Activated CD4-positive, alpha-beta T cell treated with anti-CD3 and anti-CD28 coated beads, Interleukin-2, amount 10 ng/mL, durations not matched to agents 24 days and 14 days (primary cell): ENCODE data around the gene FREM1. TPM values are rescaled to one million over a fixed set of nuclear protein-coding genes. Genes with fewer than 3 reads are reported as not detected.

ENCODE experiments used
- DNase-seq: peaks from one replicate; pipeline ENCODE4 v3.0.0; 2022
- H3K27ac Mint-ChIP-seq: one replicate; pipeline ENCODE4 v1.8.0; 2022; ENCODE audit warnings: mild to moderate bottlenecking, mixed read lengths
- H3K27me3 Mint-ChIP-seq: one replicate; pipeline ENCODE4 v1.8.0; 2022; ENCODE audit warnings: mixed read lengths
- H3K36me3 Mint-ChIP-seq: one replicate; pipeline ENCODE4 v1.8.0; 2022; ENCODE audit warnings: low read depth, mild to moderate bottlenecking, mixed read lengths
- H3K4me1 Mint-ChIP-seq: one replicate; pipeline ENCODE4 v1.8.0; 2021; ENCODE audit warnings: mixed read lengths
- H3K4me3 Mint-ChIP-seq: one replicate; pipeline ENCODE4 v1.8.0; 2022; ENCODE audit warnings: mild to moderate bottlenecking, moderate library complexity, mixed read lengths
- H3K9me3 Mint-ChIP-seq: one replicate; pipeline ENCODE4 v1.8.0; 2021; ENCODE audit warnings: mixed read lengths
- intact Hi-C: fragments of 100-400 bp; cut with micrococcal nuclease; formaldehyde crosslinking; loops from one replicate; pipeline ENCODE4 v1.15.1; 2023
- total RNA-seq: library from RNA; stranded (reverse); gene quantifications from 2 replicates; pipeline ENCODE4 v1.2.3, GENCODE V29; 2022

The FREM1 gene
- total RNA-seq, 1 donor from 2014 or later: not detected

GRCh38 chr9:14811844-14812243 lies 98.4 kb downstream of the FREM1 start:
- Mint-ChIP-seq H3K27me3 (peaks cover 1% of the 10 kb centered on the region), H3K4me1 (no peaks in the 10 kb centered on the region), H3K27ac (no peak overlapping the region), H3K4me3 (no peak overlapping the region), H3K9me3 (no peaks in the 10 kb centered on the region), H3K36me3 (no peaks in the 10 kb centered on the region)
- intact Hi-C loops: no loop called here
- DNase-seq: no peak

GRCh38 chr9:14806941-14807520 lies 103.2 kb downstream of the FREM1 start:
- H3K4me1 Mint-ChIP-seq: no peaks in the 10 kb centered on the region
- no peak overlapping the region for H3K27ac Mint-ChIP-seq
- no peaks in the 10 kb centered on the region for H3K36me3 Mint-ChIP-seq
- H3K9me3 Mint-ChIP-seq: no peaks in the 10 kb centered on the region
- no peak for DNase-seq
- H3K4me3 Mint-ChIP-seq: no peak overlapping the region
- no peaks in the 10 kb centered on the region for H3K27me3 Mint-ChIP-seq
- intact Hi-C loops: no loop called here

- intact Hi-C loops: no loop called here
- Mint-ChIP-seq H3K27ac (no peak overlapping the region), H3K4me3 (no peak overlapping the region), H3K4me1 (no peaks in the 10 kb centered on the region), H3K9me3 (no peaks in the 10 kb centered on the region), H3K27me3 (peaks cover 2% of the 10 kb centered on the region), H3K36me3 (no peaks in the 10 kb centered on the region)
- no peak for DNase-seq
These were observed 111.2 kb downstream of the FREM1 start for GRCh38 chr9:14799030-14799429.

- peaks cover 2% of the 10 kb centered on the region for H3K27me3 Mint-ChIP-seq
- H3K4me1 Mint-ChIP-seq: no peaks in the 10 kb centered on the region
- H3K27ac Mint-ChIP-seq: no peak overlapping the region
- no peaks in the 10 kb centered on the region for H3K36me3 Mint-ChIP-seq
- no peaks in the 10 kb centered on the region for H3K9me3 Mint-ChIP-seq
- intact Hi-C loops: no loop called here
- H3K4me3 Mint-ChIP-seq: no peak overlapping the region
- no peak for DNase-seq
These were observed 112.8 kb downstream of the FREM1 start for GRCh38 chr9:14797435-14797834.

- no peaks in the 10 kb centered on the region for H3K36me3 Mint-ChIP-seq
- H3K4me3 Mint-ChIP-seq: no peak overlapping the region
- peaks cover 2% of the 10 kb centered on the region for H3K27me3 Mint-ChIP-seq
- no peaks in the 10 kb centered on the region for H3K9me3 Mint-ChIP-seq
- no peak overlapping the region for H3K27ac Mint-ChIP-seq
- intact Hi-C loops: no loop called here
- DNase-seq: no peak
- no peaks in the 10 kb centered on the region for H3K4me1 Mint-ChIP-seq
These were observed 116.8 kb downstream of the FREM1 start for GRCh38 chr9:14793389-14793788.

- no peak for DNase-seq
- no peak overlapping the region for H3K27ac Mint-ChIP-seq
- no peaks in the 10 kb centered on the region for H3K9me3 Mint-ChIP-seq
- intact Hi-C loops: no loop called here
- no peaks in the 10 kb centered on the region for H3K4me1 Mint-ChIP-seq
- H3K4me3 Mint-ChIP-seq: no peak overlapping the region
- peaks cover 4% of the 10 kb centered on the region for H3K27me3 Mint-ChIP-seq
- no peaks in the 10 kb centered on the region for H3K36me3 Mint-ChIP-seq
These were observed 119.6 kb downstream of the FREM1 start for GRCh38 chr9:14790628-14791027.

- intact Hi-C loops: no loop called here
- Mint-ChIP-seq H3K4me3 (no peak overlapping the region), H3K9me3 (no peaks in the 10 kb centered on the region), H3K4me1 (no peaks in the 10 kb centered on the region), H3K27me3 (peaks cover 4% of the 10 kb centered on the region), H3K27ac (no peak overlapping the region), H3K36me3 (no peaks in the 10 kb centered on the region)
- DNase-seq: no peak
These were observed 121.4 kb downstream of the FREM1 start for GRCh38 chr9:14788846-14789245.

- intact Hi-C loops: no loop called here
- Mint-ChIP-seq H3K4me1 (no peaks in the 10 kb centered on the region), H3K27me3 (peaks cover 4% of the 10 kb centered on the region), H3K27ac (no peak overlapping the region), H3K36me3 (no peaks in the 10 kb centered on the region), H3K4me3 (no peak overlapping the region), H3K9me3 (no peaks in the 10 kb centered on the region)
- no peak for DNase-seq
These were observed 126.9 kb downstream of the FREM1 start for GRCh38 chr9:14783358-14783757.

- no peak for DNase-seq
- Mint-ChIP-seq H3K9me3 (no peaks in the 10 kb centered on the region), H3K4me3 (no peak overlapping the region), H3K4me1 (no peaks in the 10 kb centered on the region), H3K36me3 (no peaks in the 10 kb centered on the region), H3K27me3 (peaks cover 2% of the 10 kb centered on the region), H3K27ac (no peak overlapping the region)
- intact Hi-C loops: no loop called here
These were observed 127.8 kb downstream of the FREM1 start for GRCh38 chr9:14782286-14783051.

GRCh38 chr9:14780693-14781092 lies 129.5 kb downstream of the FREM1 start:
- no peak for DNase-seq
- Mint-ChIP-seq H3K4me3 (no peak overlapping the region), H3K36me3 (no peaks in the 10 kb centered on the region), H3K27ac (no peak overlapping the region), H3K9me3 (no peaks in the 10 kb centered on the region), H3K27me3 (no peaks in the 10 kb centered on the region), H3K4me1 (no peaks in the 10 kb centered on the region)
- intact Hi-C loops: no loop called here

- DNase-seq: no peak
- H3K27me3 Mint-ChIP-seq: no peaks in the 10 kb centered on the region
These were observed 130.0 kb downstream of the FREM1 start for GRCh38 chr9:14780251-14780650.

GRCh38 chr9:14779566-14780022 lies 130.6 kb downstream of the FREM1 start:
- H3K4me3 Mint-ChIP-seq: no peak overlapping the region
- no peak for DNase-seq
- H3K4me1 Mint-ChIP-seq: no peaks in the 10 kb centered on the region
- no peaks in the 10 kb centered on the region for H3K27me3 Mint-ChIP-seq
- H3K36me3 Mint-ChIP-seq: no peaks in the 10 kb centered on the region
- no peak overlapping the region for H3K27ac Mint-ChIP-seq
- intact Hi-C loops: no loop called here
- H3K9me3 Mint-ChIP-seq: no peaks in the 10 kb centered on the region

More at GRCh38 chr9:14780251-14780650, 130.0 kb downstream of the FREM1 start:
- Mint-ChIP-seq H3K27ac (no peak overlapping the region), H3K36me3 (no peaks in the 10 kb centered on the region), H3K4me3 (no peak overlapping the region), H3K4me1 (no peaks in the 10 kb centered on the region), H3K9me3 (no peaks in the 10 kb centered on the region)
- intact Hi-C loops: no loop called here

GRCh38 chr9:14778565-14778964 lies 131.7 kb downstream of the FREM1 start:
- DNase-seq: no peak
- no peak overlapping the region for H3K27ac Mint-ChIP-seq
- no peaks in the 10 kb centered on the region for H3K36me3 Mint-ChIP-seq
- no peaks in the 10 kb centered on the region for H3K27me3 Mint-ChIP-seq
- H3K4me3 Mint-ChIP-seq: no peak overlapping the region
- H3K9me3 Mint-ChIP-seq: no peaks in the 10 kb centered on the region
- intact Hi-C loops: no loop called here
- H3K4me1 Mint-ChIP-seq: no peaks in the 10 kb centered on the region

- intact Hi-C loops: no loop called here
- H3K27me3 Mint-ChIP-seq: peaks cover 3% of the 10 kb centered on the region
- no peaks in the 10 kb centered on the region for H3K4me1 Mint-ChIP-seq
- DNase-seq: no peak
- H3K36me3 Mint-ChIP-seq: no peaks in the 10 kb centered on the region
- H3K9me3 Mint-ChIP-seq: no peaks in the 10 kb centered on the region
- no peak overlapping the region for H3K27ac Mint-ChIP-seq
- H3K4me3 Mint-ChIP-seq: no peak overlapping the region
These were observed 134.3 kb downstream of the FREM1 start for GRCh38 chr9:14775917-14776316.

- no peaks in the 10 kb centered on the region for H3K4me1 Mint-ChIP-seq
- no peak for DNase-seq
- H3K9me3 Mint-ChIP-seq: no peaks in the 10 kb centered on the region
- peaks cover 17% of the 10 kb centered on the region for H3K27me3 Mint-ChIP-seq
- H3K36me3 Mint-ChIP-seq: no peaks in the 10 kb centered on the region
- H3K27ac Mint-ChIP-seq: no peak overlapping the region
- no peak overlapping the region for H3K4me3 Mint-ChIP-seq
- intact Hi-C loops: no loop called here
These were observed 139.6 kb downstream of the FREM1 start for GRCh38 chr9:14770592-14770991.
